ENCODE measurements around the gene RMRP. TPM values are rescaled to one million over a fixed set of nuclear protein-coding genes. Genes with fewer than 3 reads are reported as not detected.

RMRP gene
- total RNA-seq, 1 donor from 2014 or later = 32,961 TPM

- H3K27me3 Mint-ChIP-seq (ENCODE audit: unreplicated experiment) = peaks cover 10% of the 10 kb centered on the region
- DNase-seq (ENCODE audit: low spot score) = no peak
- no peaks in the 10 kb centered on the region for H3K9me3 Mint-ChIP-seq (ENCODE audit: unreplicated experiment)
- H3K4me3 Mint-ChIP-seq (ENCODE audit: unreplicated experiment) = no peak overlapping the region
- peaks cover 28% of the 10 kb centered on the region for H3K36me3 Mint-ChIP-seq (ENCODE audit: low read depth, unreplicated experiment)
- H3K4me1 Mint-ChIP-seq (ENCODE audit: unreplicated experiment) = peaks cover 43% of the 10 kb centered on the region
- TF ChIP-seq CTCF (IDR thresholded peaks at IDR 0.05; ENCODE audit: unreplicated experiment) = no peak
- no peak overlapping the region for H3K27ac Mint-ChIP-seq (ENCODE audit: unreplicated experiment)
Observed at GRCh38 chr9:35680331-35681105, 22.7 kb upstream of the RMRP start.

- Mint-ChIP-seq H3K9me3 (ENCODE audit: unreplicated experiment) (no peaks in the 10 kb centered on the region), H3K36me3 (ENCODE audit: low read depth, unreplicated experiment) (peaks cover 28% of the 10 kb centered on the region), H3K27me3 (ENCODE audit: unreplicated experiment) (peaks cover 10% of the 10 kb centered on the region), H3K27ac (ENCODE audit: unreplicated experiment) (no peak overlapping the region), H3K4me1 (ENCODE audit: unreplicated experiment) (peaks cover 43% of the 10 kb centered on the region), H3K4me3 (ENCODE audit: unreplicated experiment) (no peak overlapping the region)
- no peak for DNase-seq (ENCODE audit: low spot score)
- no peak for TF ChIP-seq CTCF (IDR thresholded peaks at IDR 0.05; ENCODE audit: unreplicated experiment)
Observed at GRCh38 chr9:35679766-35680330, 22.0 kb upstream of the RMRP start.

- Mint-ChIP-seq H3K36me3 (ENCODE audit: low read depth, unreplicated experiment) (peaks cover 22% of the 10 kb centered on the region), H3K9me3 (ENCODE audit: unreplicated experiment) (no peaks in the 10 kb centered on the region), H3K4me3 (ENCODE audit: unreplicated experiment) (peak overlapping the region; percentile 37), H3K27ac (ENCODE audit: unreplicated experiment) (no peak overlapping the region), H3K27me3 (ENCODE audit: unreplicated experiment) (peaks cover 10% of the 10 kb centered on the region), H3K4me1 (ENCODE audit: unreplicated experiment) (peaks cover 45% of the 10 kb centered on the region)
- no peak for TF ChIP-seq CTCF (IDR thresholded peaks at IDR 0.05; ENCODE audit: unreplicated experiment)
- DNase-seq (ENCODE audit: low spot score) = no peak
Observed at GRCh38 chr9:35679091-35679490, 21.3 kb upstream of the RMRP start.

- Mint-ChIP-seq H3K4me3 (ENCODE audit: unreplicated experiment) (peak overlapping the region; percentile 66), H3K9me3 (ENCODE audit: unreplicated experiment) (no peaks in the 10 kb centered on the region), H3K27me3 (ENCODE audit: unreplicated experiment) (peaks cover 11% of the 10 kb centered on the region), H3K27ac (ENCODE audit: unreplicated experiment) (no peak overlapping the region), H3K36me3 (ENCODE audit: low read depth, unreplicated experiment) (no peaks in the 10 kb centered on the region), H3K4me1 (ENCODE audit: unreplicated experiment) (peaks cover 26% of the 10 kb centered on the region)
- no peak for TF ChIP-seq CTCF (IDR thresholded peaks at IDR 0.05; ENCODE audit: unreplicated experiment)
- peak; percentile 81 for DNase-seq (ENCODE audit: low spot score)
Observed at GRCh38 chr9:35675732-35676392, 18.0 kb upstream of the RMRP start.

- peaks cover 11% of the 10 kb centered on the region for H3K27me3 Mint-ChIP-seq (ENCODE audit: unreplicated experiment)
- H3K9me3 Mint-ChIP-seq (ENCODE audit: unreplicated experiment) = no peaks in the 10 kb centered on the region
- no peak for TF ChIP-seq CTCF (IDR thresholded peaks at IDR 0.05; ENCODE audit: unreplicated experiment)
- peak overlapping the region; percentile 59 for H3K4me3 Mint-ChIP-seq (ENCODE audit: unreplicated experiment)
- no peak for DNase-seq (ENCODE audit: low spot score)
- no peaks in the 10 kb centered on the region for H3K36me3 Mint-ChIP-seq (ENCODE audit: low read depth, unreplicated experiment)
- H3K4me1 Mint-ChIP-seq (ENCODE audit: unreplicated experiment) = peaks cover 25% of the 10 kb centered on the region
- no peak overlapping the region for H3K27ac Mint-ChIP-seq (ENCODE audit: unreplicated experiment)
Observed at GRCh38 chr9:35675204-35675603, 17.4 kb upstream of the RMRP start.
